Endothelial cell of umbilical vein (primary cell): Measurements from ENCODE around the gene SLC6A20. TPM values are rescaled to one million over a fixed set of nuclear protein-coding genes. Genes with fewer than 3 reads are reported as not detected.

Experiments
- BruUV-seq: library from RNA; stranded (reverse); fragments of 400-500 nt; replicated peaks from 2 replicates; lab custom pipeline; 2021; lab: Mats Ljungman, UMichigan
- CTCF ChIA-PET: fragments of 300-600, 350-600 bp; sonication (Branson Sonifier 250); formaldehyde crosslinking; loops from one replicate; lab custom pipeline; 2021; ENCODE audit warnings: antibody characterized with exemption, inconsistent platforms; lab: Charles Lee
- POLR2A ChIA-PET: fragments of 300-600, 350-600 bp; sonication (Branson Sonifier 250); formaldehyde crosslinking; loops from one replicate; lab custom pipeline; 2021; ENCODE audit warnings: antibody characterized with exemption, inconsistent platforms; lab: Charles Lee
- DNase-seq: peaks from one replicate; pipeline ENCODE4 v3.0.0-alpha.2; 2011; ENCODE audit warnings: low read depth, low spot score
- FAIRE-seq: peaks from 2 replicates; lab custom pipeline; 2011; peaks lifted over from hg19 to GRCh38; lab: Jason Lieb, UNC
- H2AFZ ChIP-seq: 2 replicates; pipeline ENCODE4 v1.6.0; 2012; ENCODE audit warnings: low read depth, low read length, control low read depth, inconsistent platforms
- H3K27ac ChIP-seq: 2 replicates; pipeline ENCODE4 v1.5.1; 2011; ENCODE audit warnings: low read depth, mild to moderate bottlenecking, control low read depth, low read length, moderate library complexity; ENCODE audit not compliant: insufficient read depth
- H3K27me3 ChIP-seq, 2 experiments: 2 replicates each; pipeline versions ENCODE4 v1.6.0 to v1.6.1; 2011; ENCODE audit warnings: low read length in 2 of 2, mixed read lengths in 1 of 2; ENCODE audit not compliant: control insufficient read depth in 2 of 2, insufficient read depth in 2 of 2
- H3K36me3 ChIP-seq, 2 experiments: 2 replicates in 1 of 2; 3 replicates in 1 of 2; pipeline ENCODE4 v1.5.1; 2011; ENCODE audit warnings: low read length in 2 of 2, mild to moderate bottlenecking in 1 of 2, moderate library complexity in 1 of 2; ENCODE audit not compliant: control insufficient read depth in 2 of 2, insufficient read depth in 2 of 2; ENCODE audit errors: extremely low read depth in 1 of 2
- H3K4me1 ChIP-seq: 3 replicates; pipeline ENCODE4 v1.5.1; 2011; ENCODE audit warnings: mild to moderate bottlenecking, low read length; ENCODE audit not compliant: control insufficient read depth, insufficient read depth; ENCODE audit errors: extremely low read depth
- H3K4me2 ChIP-seq: 2 replicates; pipeline ENCODE4 v1.6.1; 2011; ENCODE audit warnings: low read length, control low read depth, mixed read lengths; ENCODE audit not compliant: insufficient read depth
- H3K4me3 ChIP-seq, 3 experiments: fragments of 200-600 bp in 1 of 3; sonication (generic), shearing (Covaris generic) in 1 of 3; replicated peaks in 1 of 3; 2 replicates each; pipeline ENCODE4 v1.5.1; 2011 to 2016; ENCODE audit warnings: control low read depth in 3 of 3, low read length in 3 of 3, mild to moderate bottlenecking in 2 of 3, inconsistent platforms in 1 of 3, low read depth in 1 of 3, moderate library complexity in 1 of 3; ENCODE audit not compliant: insufficient read depth in 1 of 3
- H3K79me2 ChIP-seq: 2 replicates; pipeline ENCODE4 v1.6.0; 2012; ENCODE audit warnings: low read length, inconsistent platforms; ENCODE audit not compliant: control insufficient read depth, insufficient read depth
- H3K9ac ChIP-seq: replicated peaks from 2 replicates; pipeline ENCODE3; 2011; ENCODE audit warnings: low read length, control low read depth; ENCODE audit not compliant: insufficient read depth; ENCODE audit errors: extremely low read depth
- H3K9me1 ChIP-seq: replicated peaks from 3 replicates; pipeline ENCODE4 v1.6.0; 2011; ENCODE audit warnings: mild to moderate bottlenecking, low read length; ENCODE audit not compliant: control insufficient read depth, insufficient read depth; ENCODE audit errors: extremely low read depth
- H3K9me3 ChIP-seq: replicated peaks from 2 replicates; pipeline ENCODE4 v1.5.1; 2012; ENCODE audit warnings: low read length, inconsistent platforms; ENCODE audit not compliant: control insufficient read depth, insufficient read depth
- H4K20me1 ChIP-seq: replicated peaks from 2 replicates; pipeline ENCODE3; 2011; ENCODE audit warnings: mild to moderate bottlenecking, low read length; ENCODE audit not compliant: control insufficient read depth, insufficient read depth; ENCODE audit errors: extremely low read depth
- EZH2 ChIP-seq: IDR thresholded peaks from 2 replicates; pipeline ENCODE4 v1.6.1; 2012; ENCODE audit warnings: borderline replicate concordance, low read depth, mild to moderate bottlenecking, moderate library complexity, low read length, inconsistent platforms; ENCODE audit not compliant: severe bottlenecking
- FOS ChIP-seq: IDR thresholded peaks from 2 replicates; pipeline ENCODE4 v1.6.1; 2011; ENCODE audit warnings: mild to moderate bottlenecking, low read length, moderate library complexity, borderline replicate concordance; ENCODE audit not compliant: insufficient read depth
- GATA2 ChIP-seq: IDR thresholded peaks from 2 replicates; pipeline ENCODE4 v1.7.0; 2011; ENCODE audit warnings: low read depth, mild to moderate bottlenecking, moderate library complexity, mixed read lengths, low read length; ENCODE audit not compliant: insufficient read length, insufficient read depth
- JUN ChIP-seq: IDR thresholded peaks from 2 replicates; pipeline ENCODE4 v1.6.1; 2011; ENCODE audit warnings: borderline replicate concordance, low read depth; ENCODE audit not compliant: insufficient read length, insufficient read depth
- MYC ChIP-seq: IDR thresholded peaks from one replicate; pipeline ENCODE4 v1.6.1; 2011; ENCODE audit warnings: mild to moderate bottlenecking, low read depth, low read length
- POLR2A ChIP-seq: IDR thresholded peaks from 2 replicates; pipeline ENCODE4 v1.6.1; 2012; ENCODE audit warnings: low read depth, mild to moderate bottlenecking, control low read depth, low read length
- POLR2AphosphoS5 ChIP-seq: IDR thresholded peaks from 2 replicates; pipeline ENCODE4 v1.6.1; 2012; ENCODE audit warnings: low read depth, mild to moderate bottlenecking, control low read depth, low read length, moderate library complexity; ENCODE audit not compliant: insufficient read depth
- dilution Hi-C: fragments of 300-500 bp; cut with MboI; formaldehyde crosslinking; loops from one replicate; pipeline ENCODE4 v1.15.0; 2019; ENCODE audit warnings: low sequenced_read_pairs; ENCODE audit not compliant: extremely low pct_ligation_motif_present
- intact Hi-C: fragments of 100-400 bp; cut with micrococcal nuclease; formaldehyde crosslinking; loops from one replicate; pipeline ENCODE4 v1.10.0; 2022
- polyA plus RNA-seq, 4 experiments: library from polyadenylated mRNA; depleted of rRNA in 3 of 4; stranded (reverse) in 3 of 4; unstranded in 1 of 4; fragments of >200 nt; gene quantifications; 2 replicates each; pipeline versions ENCODE4 v1.2.1 to v1.2.3, GENCODE V29; 2011 to 2012; ENCODE audit warnings: missing spikeins in 1 of 4
- total RNA-seq: library from RNA; stranded (reverse); gene quantifications from 2 replicates; pipeline ENCODE4 v1.2.3, GENCODE V29; 2021
- TF ChIP-seq, protein P1 (sequence below), 2 donors: IDR thresholded peaks; 1 replicate in 1 of 2; 2 replicates in 1 of 2; pipeline ENCODE4 v1.5.1; 2011; ENCODE audit warnings: low read length in 2 of 2, mild to moderate bottlenecking in 2 of 2, moderate library complexity in 2 of 2, control low read depth in 1 of 2, inconsistent platforms in 1 of 2, low read depth in 1 of 2; ENCODE audit not compliant: insufficient read depth in 1 of 2; ENCODE audit errors: extremely low read depth in 1 of 2
- TF ChIP-seq, protein P2 (sequence below): IDR thresholded peaks from 2 replicates; pipeline ENCODE4 v1.6.1; 2011; ENCODE audit not compliant: insufficient read depth, insufficient read length

The SLC6A20 gene
- total and polyA plus RNA-seq, 2 donors (not counting 3 experiments of a cell fraction or from before 2014, with no cell fraction given) = not detected

DNA sequence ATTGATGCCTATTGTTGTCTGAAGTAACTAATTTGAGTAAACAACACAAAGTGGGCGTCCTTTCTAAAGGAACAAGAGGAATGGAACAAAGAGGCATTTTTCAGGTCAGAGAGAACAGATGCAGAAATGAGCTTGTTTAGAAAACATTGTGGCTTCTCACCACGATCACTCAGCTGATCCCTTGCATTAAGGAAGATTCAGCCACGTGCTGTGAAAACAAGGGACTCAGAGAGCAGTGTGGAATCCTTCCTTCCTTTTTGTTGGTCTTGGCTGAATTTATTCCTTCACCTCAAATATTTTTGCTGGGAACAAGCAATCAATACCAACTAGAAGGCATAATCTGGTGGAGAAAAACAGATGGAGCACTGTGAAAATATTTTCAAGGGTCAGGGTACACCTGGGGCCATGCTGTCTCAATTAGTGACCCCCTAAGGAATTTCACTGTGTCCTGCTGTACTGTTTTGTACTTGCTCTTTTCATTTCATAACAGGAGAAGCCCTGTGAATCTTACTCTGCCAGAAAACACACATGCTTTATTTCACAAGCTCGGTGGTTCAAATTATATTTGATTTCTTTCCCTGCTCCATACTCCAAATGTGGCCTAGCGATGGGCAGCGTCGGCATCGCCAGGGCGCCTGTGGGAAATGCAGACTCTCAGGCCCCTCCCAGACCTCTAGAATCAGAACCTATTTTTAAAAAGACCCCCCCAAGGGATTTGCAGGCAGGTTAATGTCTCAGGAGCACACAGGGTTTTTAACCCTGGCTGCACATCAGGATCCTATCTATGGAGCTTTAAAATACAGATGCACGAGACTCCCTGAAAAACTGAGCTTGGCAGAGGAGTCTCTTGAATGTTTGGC is 11.6 kb upstream of the SLC6A20 start:
- no peaks in the 10 kb centered on the region for H3K36me3 ChIP-seq
- dilution Hi-C loops (no loop called here), intact Hi-C loops (no loop called here)
- no peak for FAIRE-seq
- no peaks in the 10 kb centered on the region for H3K4me1 ChIP-seq
- no peaks in the 10 kb centered on the region for H4K20me1 ChIP-seq
- no peak overlapping the region for H3K9ac ChIP-seq
- no TSS peak for BruUV-seq
- no peaks in the 10 kb centered on the region for H3K79me2 ChIP-seq
- H3K27me3 ChIP-seq = no peaks in the 10 kb centered on the region
- TF ChIP-seq, protein P1, sequence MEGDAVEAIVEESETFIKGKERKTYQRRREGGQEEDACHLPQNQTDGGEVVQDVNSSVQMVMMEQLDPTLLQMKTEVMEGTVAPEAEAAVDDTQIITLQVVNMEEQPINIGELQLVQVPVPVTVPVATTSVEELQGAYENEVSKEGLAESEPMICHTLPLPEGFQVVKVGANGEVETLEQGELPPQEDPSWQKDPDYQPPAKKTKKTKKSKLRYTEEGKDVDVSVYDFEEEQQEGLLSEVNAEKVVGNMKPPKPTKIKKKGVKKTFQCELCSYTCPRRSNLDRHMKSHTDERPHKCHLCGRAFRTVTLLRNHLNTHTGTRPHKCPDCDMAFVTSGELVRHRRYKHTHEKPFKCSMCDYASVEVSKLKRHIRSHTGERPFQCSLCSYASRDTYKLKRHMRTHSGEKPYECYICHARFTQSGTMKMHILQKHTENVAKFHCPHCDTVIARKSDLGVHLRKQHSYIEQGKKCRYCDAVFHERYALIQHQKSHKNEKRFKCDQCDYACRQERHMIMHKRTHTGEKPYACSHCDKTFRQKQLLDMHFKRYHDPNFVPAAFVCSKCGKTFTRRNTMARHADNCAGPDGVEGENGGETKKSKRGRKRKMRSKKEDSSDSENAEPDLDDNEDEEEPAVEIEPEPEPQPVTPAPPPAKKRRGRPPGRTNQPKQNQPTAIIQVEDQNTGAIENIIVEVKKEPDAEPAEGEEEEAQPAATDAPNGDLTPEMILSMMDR (IDR thresholded peaks at IDR 0.05; ENCODE audit: extremely low read depth in 1 of 2, insufficient read depth in 1 of 2, low read depth in 1 of 2, low read length in 2 of 2) = no peak
- TF ChIP-seq POLR2A = no peak
- no peak for TF ChIP-seq MYC
- no peak for TF ChIP-seq GATA2
- TF ChIP-seq, protein P2, sequence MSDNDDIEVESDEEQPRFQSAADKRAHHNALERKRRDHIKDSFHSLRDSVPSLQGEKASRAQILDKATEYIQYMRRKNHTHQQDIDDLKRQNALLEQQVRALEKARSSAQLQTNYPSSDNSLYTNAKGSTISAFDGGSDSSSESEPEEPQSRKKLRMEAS = no peak
- no peak for TF ChIP-seq EZH2
- TF ChIP-seq FOS = no peak
- TF ChIP-seq POLR2AphosphoS5 = no peak
- TF ChIP-seq JUN = no peak
- H3K9me3 ChIP-seq = no peaks in the 10 kb centered on the region
- POLR2A ChIA-PET = no interaction called here
- no peak overlapping the region for H2AFZ ChIP-seq
- no peak for DNase-seq
- H3K27ac ChIP-seq = no peak overlapping the region
- no peak overlapping the region for H3K4me2 ChIP-seq
- no peaks in the 10 kb centered on the region for H3K9me1 ChIP-seq
- H3K4me3 ChIP-seq = no peak overlapping the region
- CTCF ChIA-PET = interaction anchor here (0.9 to 1.1 kb wide), 3 partner anchors 11 to 33 kb away, joined by 3 read pairs; no protein-coding TSS in a partner anchor
